Astrocyte (in vitro differentiated cells and primary cell): Measurements from ENCODE around the gene ATF6. TPM values are rescaled to one million over a fixed set of nuclear protein-coding genes. Genes with fewer than 3 reads are reported as not detected.
A peak's percentile ranks its signal among the peaks of the same experiment; 100 is the strongest.

Source experiments
- DNase-seq: peaks from one replicate; pipeline ENCODE4 v3.0.0-alpha.2; 2010; ENCODE audit warnings: low read depth
- FAIRE-seq: peaks from 2 replicates; lab custom pipeline; 2011; peaks lifted over from hg19 to GRCh38; lab: Jason Lieb, UNC
- H2AFZ ChIP-seq: 2 replicates; pipeline ENCODE4 v1.6.0; 2012; ENCODE audit warnings: low read depth, low read length, inconsistent platforms
- H3K27ac ChIP-seq: 2 replicates; pipeline ENCODE4 v1.5.1; 2011; ENCODE audit warnings: low read depth, low read length, inconsistent platforms
- H3K27me3 ChIP-seq: 2 replicates; pipeline ENCODE4 v1.6.0; 2011; ENCODE audit warnings: low read length, inconsistent platforms; ENCODE audit not compliant: insufficient read depth
- H3K36me3 ChIP-seq: 2 replicates; pipeline ENCODE4 v1.5.1; 2011; ENCODE audit warnings: low read length, inconsistent platforms; ENCODE audit not compliant: insufficient read depth
- H3K4me1 ChIP-seq: 2 replicates; pipeline ENCODE4 v1.5.1; 2011; ENCODE audit warnings: low read length, inconsistent platforms; ENCODE audit not compliant: insufficient read depth
- H3K4me2 ChIP-seq: 2 replicates; pipeline ENCODE4 v1.6.0; 2012; ENCODE audit warnings: low read length, inconsistent platforms
- H3K4me3 ChIP-seq: 2 replicates; pipeline ENCODE4 v1.5.1; 2011; ENCODE audit warnings: low read depth, mild to moderate bottlenecking, low read length, inconsistent platforms; ENCODE audit not compliant: insufficient read depth
- H3K79me2 ChIP-seq: 2 replicates; pipeline ENCODE4 v1.6.0; 2012; ENCODE audit warnings: mild to moderate bottlenecking, low read length, inconsistent platforms; ENCODE audit not compliant: insufficient read depth
- H3K9ac ChIP-seq: 2 replicates; pipeline ENCODE4 v1.6.0; 2012; ENCODE audit warnings: mild to moderate bottlenecking, low read length, inconsistent platforms
- H3K9me3 ChIP-seq: 2 replicates; pipeline ENCODE4 v1.5.1; 2012; ENCODE audit warnings: low read depth, mild to moderate bottlenecking, low read length, inconsistent platforms; ENCODE audit not compliant: insufficient read depth
- H4K20me1 ChIP-seq: 2 replicates; pipeline ENCODE4 v1.6.0; 2012; ENCODE audit warnings: low read length, inconsistent platforms; ENCODE audit not compliant: insufficient read depth
- H3K27ac Mint-ChIP-seq: one replicate; pipeline ENCODE4 v1.8.0; 2021; ENCODE audit warnings: mild to moderate bottlenecking, mixed read lengths; ENCODE audit not compliant: unreplicated experiment
- H3K27me3 Mint-ChIP-seq: one replicate; pipeline ENCODE4 v1.8.0; 2021; ENCODE audit warnings: low read depth, mixed read lengths; ENCODE audit not compliant: unreplicated experiment
- H3K36me3 Mint-ChIP-seq: one replicate; pipeline ENCODE4 v1.8.0; 2021; ENCODE audit warnings: low read depth, mixed read lengths; ENCODE audit not compliant: unreplicated experiment
- H3K4me1 Mint-ChIP-seq: one replicate; pipeline ENCODE4 v1.8.0; 2021; ENCODE audit warnings: low read depth, mixed read lengths; ENCODE audit not compliant: unreplicated experiment
- H3K4me3 Mint-ChIP-seq: one replicate; pipeline ENCODE4 v1.8.0; 2021; ENCODE audit warnings: mild to moderate bottlenecking, moderate library complexity, mixed read lengths; ENCODE audit not compliant: unreplicated experiment
- H3K9me3 Mint-ChIP-seq: one replicate; pipeline ENCODE4 v1.8.0; 2021; ENCODE audit warnings: mild to moderate bottlenecking, mixed read lengths; ENCODE audit not compliant: unreplicated experiment
- CTCF ChIP-seq: IDR thresholded peaks from 2 replicates; pipeline ENCODE4 v1.5.1; 2011; ENCODE audit warnings: low read depth, mild to moderate bottlenecking, inconsistent platforms, low read length, moderate library complexity; ENCODE audit not compliant: insufficient read depth
- EZH2 ChIP-seq: IDR thresholded peaks from 2 replicates; pipeline ENCODE4 v1.6.1; 2012; ENCODE audit warnings: mild to moderate bottlenecking, low read length, inconsistent platforms; ENCODE audit not compliant: insufficient read depth
- total RNA-seq: library from RNA; stranded (reverse); gene quantifications from 2 replicates; pipeline ENCODE4 v1.2.1, GENCODE V29; 2021

The ATF6 gene
- total RNA-seq, 1 donor from 2014 or later: 25.4 TPM

DNA sequence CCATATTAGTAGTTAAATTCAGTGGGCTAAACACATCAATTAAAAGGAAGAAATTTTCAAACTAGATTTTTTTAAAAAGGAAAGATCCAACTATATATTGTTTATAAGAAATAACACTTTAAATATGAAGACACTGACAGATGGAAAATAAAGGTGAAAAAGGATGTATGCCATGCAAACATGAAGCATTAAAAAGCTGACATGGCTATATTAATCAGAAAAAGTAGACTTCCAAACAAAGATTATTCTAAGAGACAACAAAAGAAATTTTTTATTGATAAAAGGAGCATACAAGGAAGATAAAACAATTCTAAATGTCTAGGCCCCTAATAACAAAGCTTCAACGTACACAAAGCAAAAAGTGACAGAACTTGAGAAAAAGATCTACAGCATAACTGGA is 92.2 kb downstream of the ATF6 start:
- no peak for DNase-seq
- peaks cover 9% of the 10 kb centered on the region for H3K36me3 ChIP-seq
- no peak overlapping the region for H3K4me3 ChIP-seq
- H3K79me2 ChIP-seq: no peaks in the 10 kb centered on the region
- FAIRE-seq: no peak
- no peak for TF ChIP-seq CTCF
- no peak for TF ChIP-seq EZH2
- Mint-ChIP-seq H3K27ac (no peak overlapping the region), H3K4me1 (no peaks in the 10 kb centered on the region), H3K4me3 (no peak overlapping the region), H3K27me3 (no peaks in the 10 kb centered on the region), H3K9me3 (no peaks in the 10 kb centered on the region), H3K36me3 (peaks cover 6% of the 10 kb centered on the region)
- no peaks in the 10 kb centered on the region for H3K9me3 ChIP-seq
- H3K9ac ChIP-seq: no peak overlapping the region
- no peak overlapping the region for H3K4me2 ChIP-seq
- no peaks in the 10 kb centered on the region for H4K20me1 ChIP-seq
- no peak overlapping the region for H3K27ac ChIP-seq
- H3K27me3 ChIP-seq: no peaks in the 10 kb centered on the region
- no peak overlapping the region for H2AFZ ChIP-seq
- H3K4me1 ChIP-seq: no peaks in the 10 kb centered on the region

DNA sequence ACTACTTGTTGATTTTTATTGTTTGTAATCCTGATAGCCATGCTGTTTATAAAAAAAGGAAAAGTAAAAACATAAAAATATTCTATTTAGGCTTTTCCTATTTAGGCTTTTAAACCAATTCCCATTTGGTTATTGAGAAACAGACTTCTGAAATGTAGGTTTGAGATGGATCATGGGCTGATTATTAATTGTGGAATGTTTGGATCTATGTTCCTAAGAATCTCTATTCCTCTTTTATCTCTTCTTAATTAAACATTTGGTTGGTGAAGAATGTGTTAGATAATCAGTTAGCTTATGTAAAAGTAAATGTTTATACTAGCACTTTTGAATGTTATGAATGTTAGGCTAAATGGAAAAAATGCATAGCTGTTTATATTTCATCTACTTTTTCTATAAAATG is 97.4 kb downstream of the ATF6 start:
- Histone ChIP-seq H3K36me3 (no peaks in the 10 kb centered on the region), H3K27ac (no peak overlapping the region), H3K4me2 (no peak overlapping the region), H3K9ac (no peak overlapping the region), H3K27me3 (no peaks in the 10 kb centered on the region), H4K20me1 (no peaks in the 10 kb centered on the region), H3K9me3 (no peaks in the 10 kb centered on the region), H2AFZ (no peak overlapping the region), H3K4me1 (no peaks in the 10 kb centered on the region), H3K79me2 (no peaks in the 10 kb centered on the region), H3K4me3 (no peak overlapping the region)
- Mint-ChIP-seq H3K4me3 (no peak overlapping the region), H3K9me3 (no peaks in the 10 kb centered on the region), H3K36me3 (no peaks in the 10 kb centered on the region), H3K4me1 (peaks cover 10% of the 10 kb centered on the region), H3K27me3 (no peaks in the 10 kb centered on the region), H3K27ac (no peak overlapping the region)
- DNase-seq (no peak), FAIRE-seq (no peak)
- TF ChIP-seq EZH2 (no peak), CTCF (no peak)

GRCh38 chr1:161864577-161864976 is 98.5 kb downstream of the ATF6 start:
- Histone ChIP-seq H4K20me1 (no peaks in the 10 kb centered on the region), H3K9me3 (no peaks in the 10 kb centered on the region), H3K27me3 (no peaks in the 10 kb centered on the region), H2AFZ (no peak overlapping the region), H3K36me3 (no peaks in the 10 kb centered on the region), H3K4me3 (no peak overlapping the region), H3K4me1 (no peaks in the 10 kb centered on the region), H3K27ac (no peak overlapping the region), H3K79me2 (no peaks in the 10 kb centered on the region), H3K9ac (no peak overlapping the region), H3K4me2 (no peak overlapping the region)
- H3K9me3 Mint-ChIP-seq: no peaks in the 10 kb centered on the region
- H3K36me3 Mint-ChIP-seq: peaks cover 3% of the 10 kb centered on the region
- TF ChIP-seq CTCF (peak; percentile 36), EZH2 (no peak)
- H3K27ac Mint-ChIP-seq: no peak overlapping the region
- DNase-seq (peak; percentile 25), FAIRE-seq (no peak)
- H3K4me3 Mint-ChIP-seq: no peak overlapping the region
- peaks cover 10% of the 10 kb centered on the region for H3K4me1 Mint-ChIP-seq
- no peaks in the 10 kb centered on the region for H3K27me3 Mint-ChIP-seq
